ENCODE results near the gene CLPTM1L.
"Not testable (repeated sequence)": the region's sequence is repeated elsewhere in the genome, so short reads cannot be mapped to it uniquely, and the experiment has no call there.

Gene CLPTM1L

GRCh38 chr5:1339818-1340210 lies 5.1 kb downstream of the CLPTM1L start:
- not testable (repeated sequence) for DNase-seq (ENCODE audit: low read depth)

- DNase-seq (ENCODE audit: low read depth) = not testable (repeated sequence)
Observed at GRCh38 chr5:1339139-1339817, 5.6 kb downstream of the CLPTM1L start.

GRCh38 chr5:1338506-1339070 lies 6.3 kb downstream of the CLPTM1L start:
- DNase-seq (ENCODE audit: low read depth) = no peak

- no peak for DNase-seq (ENCODE audit: low read depth)
Observed at GRCh38 chr5:1338196-1338490, 6.8 kb downstream of the CLPTM1L start.

- no peak for DNase-seq (ENCODE audit: low read depth)
Observed at GRCh38 chr5:1337489-1338195, 7.3 kb downstream of the CLPTM1L start.

GRCh38 chr5:1336749-1337488 lies 8.0 kb downstream of the CLPTM1L start:
- no peak for DNase-seq (ENCODE audit: low read depth)

- no peak for DNase-seq (ENCODE audit: low read depth)
Observed at GRCh38 chr5:1336106-1336561, 8.8 kb downstream of the CLPTM1L start.

GRCh38 chr5:1335540-1336095 lies 9.3 kb downstream of the CLPTM1L start:
- no peak for DNase-seq (ENCODE audit: low read depth)

GRCh38 chr5:1334831-1335539 lies 9.9 kb downstream of the CLPTM1L start:
- no peak for DNase-seq (ENCODE audit: low read depth)

- no peak for DNase-seq (ENCODE audit: low read depth)
Observed at GRCh38 chr5:1333986-1334385, 10.9 kb downstream of the CLPTM1L start.

- DNase-seq (ENCODE audit: low read depth) = not testable (repeated sequence)
Observed at GRCh38 chr5:1333286-1333685, 11.6 kb downstream of the CLPTM1L start.

GRCh38 chr5:1332461-1333001 lies 12.4 kb downstream of the CLPTM1L start:
- DNase-seq (ENCODE audit: low read depth) = no peak

- DNase-seq (ENCODE audit: low read depth) = no peak
Observed at GRCh38 chr5:1331861-1332405, 13.0 kb downstream of the CLPTM1L start.

GRCh38 chr5:1330847-1331831 lies 13.8 kb downstream of the CLPTM1L start:
- no peak for DNase-seq (ENCODE audit: low read depth)

- DNase-seq (ENCODE audit: low read depth) = no peak
Observed at GRCh38 chr5:1330146-1330846, 14.6 kb downstream of the CLPTM1L start.

- no peak for DNase-seq (ENCODE audit: low read depth)
Observed at GRCh38 chr5:1329111-1329579, 15.8 kb downstream of the CLPTM1L start.

GRCh38 chr5:1328237-1329110 lies 16.4 kb downstream of the CLPTM1L start:
- not testable (repeated sequence) for DNase-seq (ENCODE audit: low read depth)

All from GM04503 (cell line).